HepG2 (cell line): Measurements from ENCODE around the gene THUMPD1. TPM values are rescaled to one million over a fixed set of nuclear protein-coding genes. Genes with fewer than 3 reads are reported as not detected.

ENCODE experiments used
- ARHGAP35 ChIP-seq: sonication (generic); formaldehyde crosslinking; IDR thresholded peaks from 2 replicates; pipeline ENCODE4 v1.9.0; 2022; ENCODE audit warnings: mild to moderate bottlenecking, inconsistent platforms, moderate library complexity, missing genetic modification reagents, borderline replicate concordance
- BHLHE40 ChIP-seq: IDR thresholded peaks from 2 replicates; pipeline ENCODE4 v1.6.1; 2011; ENCODE audit warnings: low read length, improper control_type of control experiment
- DNMT1 ChIP-seq: sonication (generic); formaldehyde crosslinking; IDR thresholded peaks from 2 replicates; pipeline ENCODE4 v1.5.1; 2020; ENCODE audit warnings: mild to moderate bottlenecking, missing genetic modification reagents
- E2F2 ChIP-seq: sonication (generic); formaldehyde crosslinking; IDR thresholded peaks from 2 replicates; pipeline ENCODE4 v1.4.0; 2020; ENCODE audit warnings: missing genetic modification reagents, borderline replicate concordance
- HES4 ChIP-seq: sonication (generic); formaldehyde crosslinking; IDR thresholded peaks from 2 replicates; pipeline ENCODE4 v1.9.0; 2021; ENCODE audit warnings: mild to moderate bottlenecking, missing genetic modification reagents, borderline replicate concordance
- JUNB ChIP-seq: sonication (generic); formaldehyde crosslinking; IDR thresholded peaks from 2 replicates; pipeline ENCODE4 v1.8.0; 2022; ENCODE audit warnings: missing genetic modification reagents, mild to moderate bottlenecking, borderline replicate concordance
- MAFK ChIP-seq, 2 experiments: IDR thresholded peaks in 1 of 2; conservative IDR thresholded peaks in 1 of 2; 2 replicates each; pipeline ENCODE4 v1.6.1; 2011; ENCODE audit warnings: improper control_type of control experiment in 2 of 2, low read length in 2 of 2
- RERE ChIP-seq: IDR thresholded peaks from 2 replicates; pipeline ENCODE4 v1.6.1; 2016; ENCODE audit warnings: low read depth, missing genetic modification reagents, missing compliant biosample characterization
- SP140L ChIP-seq: sonication (generic); formaldehyde crosslinking; IDR thresholded peaks from 2 replicates; pipeline ENCODE4 v1.4.0; 2020; ENCODE audit warnings: missing genetic modification reagents, borderline replicate concordance
- SRF ChIP-seq: IDR thresholded peaks from 2 replicates; pipeline ENCODE4 v1.6.1; 2011; ENCODE audit warnings: mild to moderate bottlenecking, low read depth, low read length, moderate library complexity
- STAG1 ChIP-seq: sonication (generic); formaldehyde crosslinking; IDR thresholded peaks from 2 replicates; pipeline ENCODE4 v1.4.0; 2020; ENCODE audit warnings: missing genetic modification reagents
- TOPORS ChIP-seq: sonication (generic); formaldehyde crosslinking; IDR thresholded peaks from 2 replicates; pipeline ENCODE4 v1.8.0; 2023; ENCODE audit warnings: mild to moderate bottlenecking, missing genetic modification reagents
- ZNF17 ChIP-seq: sonication (generic); formaldehyde crosslinking; IDR thresholded peaks from 2 replicates; pipeline ENCODE4 v1.5.0; 2020; ENCODE audit warnings: mild to moderate bottlenecking, missing genetic modification reagents
- ZNF557 ChIP-seq: sonication (generic); formaldehyde crosslinking; IDR thresholded peaks from 2 replicates; pipeline ENCODE4 v1.4.0; 2020; ENCODE audit warnings: missing genetic modification reagents
- ZNF597 ChIP-seq: sonication (generic); formaldehyde crosslinking; IDR thresholded peaks from 2 replicates; pipeline ENCODE4 v1.5.0; 2020; ENCODE audit warnings: missing genetic modification reagents
- ZNF616 ChIP-seq: sonication (generic); formaldehyde crosslinking; IDR thresholded peaks from 2 replicates; pipeline ENCODE4 v1.5.0; 2020; ENCODE audit warnings: low read depth, mild to moderate bottlenecking, missing genetic modification reagents
- ZNF710 ChIP-seq: sonication (generic); formaldehyde crosslinking; IDR thresholded peaks from 2 replicates; pipeline ENCODE4 v1.5.0; 2020; ENCODE audit warnings: mild to moderate bottlenecking, missing genetic modification reagents, borderline replicate concordance
- polyA plus RNA-seq, 8 experiments: library from polyadenylated mRNA; depleted of rRNA in 3 of 8; stranded (reverse) in 7 of 8; unstranded in 1 of 8; fragments of >200 nt; fragmentation: Illumina TruSeq in 4 of 8; extraction: Trizol in 4 of 8; gene quantifications; 2 replicates each; pipeline versions ENCODE4 v1.2.1 to v1.2.3, GENCODE V29; 2011 to 2016; ENCODE audit warnings: low read depth in 4 of 8, missing spikeins in 1 of 8, mixed read lengths in 1 of 8; ENCODE audit not compliant: insufficient read depth in 1 of 8
- total RNA-seq, 5 experiments: library from RNA; depleted of rRNA; stranded (reverse); fragments of >200 nt; fragmentation: Illumina TruSeq; extraction: Trizol; gene quantifications; 2 replicates each; pipeline ENCODE4 v1.2.3, GENCODE V29; 2016; ENCODE audit warnings: low read depth in 1 of 5
- TF ChIP-seq, protein P1 (sequence below): sonication (generic); formaldehyde crosslinking; IDR thresholded peaks from 2 replicates; pipeline ENCODE4 v1.4.0; 2020; ENCODE audit warnings: mild to moderate bottlenecking, missing genetic modification reagents

Gene THUMPD1
- total and polyA plus RNA-seq, 2 of the 13 experiments (the other 11 are each of a cell fraction or from before 2014, with no cell fraction given) = 22.7 to 69.1 TPM

- no peak for TF ChIP-seq ZNF710
- TF ChIP-seq RERE (CRISPR knock-in tag) = no peak
- no peak for TF ChIP-seq TOPORS (CRISPR knock-in tag)
- TF ChIP-seq SRF = no peak
- no peak for TF ChIP-seq ZNF597 (CRISPR knock-in tag)
- TF ChIP-seq ZNF17 = no peak
- TF ChIP-seq ARHGAP35 = no peak
- TF ChIP-seq BHLHE40 = no peak
- TF ChIP-seq MAFK (conservative IDR thresholded peaks at IDR 0.05 in 1 of 2, IDR thresholded peaks at IDR 0.05 in 1 of 2; ENCODE audit: low read length in 2 of 2) = peak in 1 of 2 experiments; percentile 26; a peak in 1 of 4 replicates
- TF ChIP-seq STAG1 (CRISPR knock-in tag) = peak; percentile 34
- no peak for TF ChIP-seq HES4 (CRISPR knock-in tag)
- TF ChIP-seq, protein P1, sequence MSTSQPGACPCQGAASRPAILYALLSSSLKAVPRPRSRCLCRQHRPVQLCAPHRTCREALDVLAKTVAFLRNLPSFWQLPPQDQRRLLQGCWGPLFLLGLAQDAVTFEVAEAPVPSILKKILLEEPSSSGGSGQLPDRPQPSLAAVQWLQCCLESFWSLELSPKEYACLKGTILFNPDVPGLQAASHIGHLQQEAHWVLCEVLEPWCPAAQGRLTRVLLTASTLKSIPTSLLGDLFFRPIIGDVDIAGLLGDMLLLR (CRISPR knock-in tag) = no peak
- 0 out of 2 replicates have a peak, but pooled peaks have one; percentile 46 for TF ChIP-seq DNMT1 (CRISPR knock-in tag)
- no peak for TF ChIP-seq SP140L
- TF ChIP-seq ZNF616 (CRISPR knock-in tag) = no peak
- TF ChIP-seq E2F2 (CRISPR knock-in tag) = no peak
- no peak for TF ChIP-seq ZNF557 (CRISPR knock-in tag)
- no peak for TF ChIP-seq JUNB (CRISPR knock-in tag)
These were observed 1.4 kb downstream of the THUMPD1 start (continued) for GRCh38 chr16:20740007-20740883.
